ENCODE measurements around the gene SLC6A3. TPM values are rescaled to one million over a fixed set of nuclear protein-coding genes. Genes with fewer than 3 reads are reported as not detected.
"Not testable (repeated sequence)": the region's sequence is repeated elsewhere in the genome, so short reads cannot be mapped to it uniquely, and the experiment has no call there.

The SLC6A3 gene
- polyA plus RNA-seq, 6 donors from 2014 or later: 0.09 TPM; not detected in 5

DNA sequence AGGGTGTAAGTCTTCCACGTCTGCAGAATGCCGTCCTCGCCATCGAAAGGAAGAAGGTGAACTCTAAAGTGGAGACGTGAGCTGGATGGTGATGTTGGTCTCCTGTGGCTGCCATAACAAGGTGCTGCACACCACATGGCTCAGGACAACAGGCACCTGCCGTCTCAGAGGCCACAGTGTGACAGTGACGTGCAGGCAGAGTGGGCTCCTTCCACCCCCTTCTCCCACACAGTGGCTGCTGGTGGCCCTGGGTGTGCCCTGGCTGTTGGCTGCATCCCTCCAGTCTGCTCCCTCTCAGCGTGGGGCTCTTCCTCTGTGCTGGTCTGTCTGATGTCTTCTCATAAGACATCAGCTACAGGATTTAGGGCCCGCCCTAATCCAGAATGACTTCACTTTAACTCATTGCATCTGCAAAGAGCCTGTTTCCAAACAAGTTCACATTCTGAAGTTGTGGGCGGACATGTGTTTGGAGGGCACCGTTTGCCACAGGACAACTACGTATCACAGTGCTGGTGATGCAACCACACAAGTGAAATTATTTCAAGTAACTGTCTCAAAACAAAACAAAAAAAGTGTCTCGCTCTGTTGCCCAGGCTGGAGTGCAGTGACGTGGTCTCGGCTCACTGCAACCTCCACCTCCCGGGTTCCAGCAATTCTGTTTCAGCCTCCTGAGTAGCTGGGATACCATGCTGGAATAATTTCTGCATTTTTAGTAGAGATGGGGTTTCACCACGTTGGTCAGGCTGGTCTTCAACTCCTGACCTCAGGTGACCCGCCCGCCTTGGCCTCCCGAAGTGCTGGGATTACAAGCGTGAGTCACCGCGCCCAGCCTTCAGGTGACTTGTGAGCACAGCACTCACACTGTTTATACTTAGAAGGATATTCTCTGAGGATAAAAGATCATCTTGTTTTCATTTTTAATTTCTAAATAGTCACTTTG, 69.1 kb downstream of the SLC6A3 start:
- peaks cover 0 to 4% (median 0%) of the 10 kb centered on the region in 3 donors for H3K27me3 Mint-ChIP-seq
- ATAC-seq (ENCODE audit: low read depth in 2 of 2) (no peak), DNase-seq (no peak)
- peaks cover 24 to 41% (median 30%) of the 10 kb centered on the region in 3 donors for H3K4me1 Mint-ChIP-seq
- peak overlapping the region in 1 of 6 donors; percentile 16 for H3K27ac Mint-ChIP-seq
- no peaks in the 10 kb centered on the region for H3K36me3 Mint-ChIP-seq
- H3K9me3 Mint-ChIP-seq: peaks cover 0 to 2% (median 0%) of the 10 kb centered on the region in 7 donors
- H3K4me3 Mint-ChIP-seq: no peak overlapping the region

DNA sequence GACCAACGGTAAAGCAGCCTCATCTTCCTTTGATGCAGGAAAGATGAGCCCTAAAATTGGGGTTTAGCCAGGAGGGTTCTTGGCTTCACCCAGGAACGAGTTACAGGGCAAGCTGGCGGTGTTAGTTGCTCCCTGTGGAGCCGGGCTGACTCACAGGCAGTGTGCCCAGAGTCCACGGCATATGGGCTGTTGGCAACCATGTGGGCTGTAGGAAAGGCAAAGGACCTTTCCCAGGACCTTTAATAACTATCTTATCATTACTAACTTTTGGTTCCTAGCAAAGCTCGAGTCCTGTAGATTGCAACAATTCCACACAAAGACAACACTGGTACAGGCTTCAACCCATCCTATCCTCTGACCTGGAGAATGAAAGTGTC, 70.6 kb downstream of the SLC6A3 start:
- ATAC-seq (ENCODE audit: low read depth in 2 of 2) (no peak), DNase-seq (no peak)
- H3K27me3 Mint-ChIP-seq: peaks cover 0 to 4% (median 0%) of the 10 kb centered on the region in 3 donors
- peaks cover 0 to 2% (median 0%) of the 10 kb centered on the region in 7 donors for H3K9me3 Mint-ChIP-seq
- H3K4me3 Mint-ChIP-seq: peak overlapping the region in 2 of 8 donors; percentile 1 to 21
- peaks cover 24 to 37% (median 25%) of the 10 kb centered on the region in 3 donors for H3K4me1 Mint-ChIP-seq
- no peaks in the 10 kb centered on the region for H3K36me3 Mint-ChIP-seq
- H3K27ac Mint-ChIP-seq: no peak overlapping the region

DNA sequence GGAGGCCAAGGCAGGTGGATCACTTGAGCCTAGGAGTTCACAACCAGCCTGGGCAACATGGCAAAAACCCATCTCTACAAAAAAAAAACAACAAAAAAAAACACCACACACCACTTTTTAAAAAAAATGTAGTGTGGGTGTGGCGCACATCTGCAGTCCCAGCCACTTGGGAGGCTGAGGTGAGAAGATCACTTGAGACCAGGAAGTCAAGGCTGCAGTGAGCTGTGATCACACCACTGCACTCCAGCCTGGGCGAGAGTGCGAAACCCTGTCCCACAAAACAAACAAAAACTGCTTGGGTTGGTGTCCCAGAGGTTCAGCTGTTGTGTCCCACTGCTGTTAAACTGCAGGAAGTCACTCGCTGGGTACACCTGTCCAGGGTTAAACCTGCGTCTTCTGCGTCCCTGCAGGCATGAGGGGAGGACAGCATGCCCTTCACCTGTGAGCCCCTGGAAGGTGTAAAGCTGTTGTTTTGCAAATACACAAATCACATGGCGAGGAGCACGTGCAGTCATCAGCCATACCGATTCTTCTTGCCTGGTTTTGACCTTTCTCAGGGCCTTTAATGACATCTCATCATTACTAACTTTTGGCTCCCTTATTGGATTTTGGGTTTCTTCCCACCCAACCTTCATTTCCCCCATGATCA, 71.1 kb downstream of the SLC6A3 start:
- no peaks in the 10 kb centered on the region for H3K36me3 Mint-ChIP-seq
- ATAC-seq (ENCODE audit: low read depth in 2 of 2): no peak
- no peak for DNase-seq
- H3K27me3 Mint-ChIP-seq: peaks cover 0 to 4% (median 0%) of the 10 kb centered on the region in 3 donors
- H3K27ac Mint-ChIP-seq: no peak overlapping the region
- H3K9me3 Mint-ChIP-seq: peaks cover 0 to 2% (median 0%) of the 10 kb centered on the region in 7 donors
- peak overlapping the region in 1 of 8 donors; percentile 21 for H3K4me3 Mint-ChIP-seq
- H3K4me1 Mint-ChIP-seq: peaks cover 24 to 37% (median 25%) of the 10 kb centered on the region in 3 donors

DNA sequence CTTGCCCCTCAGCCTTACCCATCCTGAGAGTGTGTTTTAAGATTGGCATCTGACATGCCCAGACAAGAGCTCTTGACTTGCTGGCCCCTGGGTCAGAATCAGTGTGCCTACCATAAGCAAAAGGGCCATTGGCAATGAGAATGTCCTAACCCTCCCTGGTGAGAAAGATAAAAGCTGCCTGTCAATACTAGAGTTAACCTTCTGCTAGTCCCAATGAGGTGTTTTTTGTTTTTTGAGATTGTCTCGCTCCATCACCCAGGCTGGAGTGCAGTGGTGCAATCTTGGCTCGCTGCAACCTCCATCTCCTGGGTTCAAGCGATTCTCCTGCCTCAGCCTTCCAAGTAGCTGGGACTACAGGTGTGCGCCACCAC, 73.3 kb downstream of the SLC6A3 start:
- Mint-ChIP-seq H3K4me3 (peak overlapping the region in 5 of 8 donors; percentile 6 to 68 (median 16)), H3K27ac (peak overlapping the region in 3 of 6 donors; percentile 41 to 92 (median 88)), H3K4me1 (peaks cover 29 to 50% (median 33%) of the 10 kb centered on the region in 3 donors)
- not testable (repeated sequence) for H3K27me3 Mint-ChIP-seq, H3K9me3 Mint-ChIP-seq, H3K36me3 Mint-ChIP-seq, DNase-seq
- peak; percentile 7 to 11 for ATAC-seq (ENCODE audit: low read depth in 2 of 2)

DNA sequence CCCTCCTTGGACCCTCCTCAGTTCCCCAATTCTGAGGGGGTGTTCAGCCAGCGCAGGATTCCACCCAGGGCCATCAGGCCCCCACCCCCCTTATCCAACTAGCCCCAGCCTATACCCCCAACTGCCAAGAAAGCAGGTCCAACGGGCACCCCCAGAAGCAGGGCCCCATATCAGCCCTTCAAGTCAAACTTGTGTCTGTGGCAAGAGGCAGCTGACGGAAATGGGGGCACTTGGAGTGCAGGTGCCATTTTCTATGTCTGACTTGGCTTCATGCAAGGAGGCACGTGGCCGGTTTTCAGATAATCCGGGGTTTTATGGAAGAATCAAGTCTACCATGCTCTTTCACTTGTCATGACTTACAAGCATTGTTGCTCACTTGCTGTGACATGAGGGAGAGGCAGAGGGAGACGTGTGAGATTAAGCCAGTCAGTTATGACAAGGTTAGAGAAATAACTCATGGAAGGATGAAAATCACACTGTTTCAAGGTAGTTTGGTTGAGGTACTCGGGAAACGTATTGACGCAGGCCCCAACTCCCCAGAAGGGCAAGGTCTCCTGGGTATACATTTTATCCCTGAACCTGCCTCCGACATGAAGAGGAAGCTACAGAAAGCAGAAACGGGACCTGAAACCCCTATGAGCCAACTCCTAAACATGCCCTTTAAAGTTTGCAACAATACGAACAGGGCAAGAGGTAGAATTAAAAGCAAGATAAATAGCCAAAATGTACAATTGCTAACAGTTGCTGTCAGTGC, 73.8 kb downstream of the SLC6A3 start:
- H3K4me3 Mint-ChIP-seq: peak overlapping the region in 5 of 8 donors; percentile 3 to 36 (median 16)
- peak overlapping the region; percentile 3 to 92 (median 80) for H3K27ac Mint-ChIP-seq
- peaks cover 0 to 10% (median 0%) of the 10 kb centered on the region in 3 donors for H3K27me3 Mint-ChIP-seq
- no peaks in the 10 kb centered on the region for H3K9me3 Mint-ChIP-seq
- peak; percentile 84 to 92 for ATAC-seq (ENCODE audit: low read depth in 2 of 2)
- no peaks in the 10 kb centered on the region for H3K36me3 Mint-ChIP-seq
- peaks cover 34 to 56% (median 39%) of the 10 kb centered on the region in 3 donors for H3K4me1 Mint-ChIP-seq
- DNase-seq: peak; percentile 76

DNA sequence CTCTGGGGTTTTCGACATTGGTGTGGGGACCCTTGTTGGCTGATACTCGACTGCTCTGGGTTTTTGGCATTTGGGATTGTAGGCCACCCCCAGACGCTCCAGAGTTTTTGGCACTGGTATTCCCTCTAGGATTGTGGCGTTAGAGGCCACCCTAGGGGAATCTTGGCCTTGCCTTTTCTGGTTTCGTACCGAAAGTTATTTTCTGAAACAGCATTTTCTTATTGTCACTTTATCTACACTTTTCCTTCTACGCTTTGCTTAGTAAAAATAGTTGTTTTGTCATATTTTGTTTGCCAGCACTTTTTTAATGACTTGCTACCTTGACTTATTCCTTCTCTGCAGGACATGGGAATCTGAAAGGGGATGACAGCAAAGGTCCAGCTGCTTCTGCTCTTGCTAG, 75.2 kb downstream of the SLC6A3 start:
- ATAC-seq (ENCODE audit: low read depth in 2 of 2) (no peak), DNase-seq (no peak)
- H3K27ac Mint-ChIP-seq: peak overlapping the region in 1 of 6 donors; percentile 49
- H3K4me1 Mint-ChIP-seq: peaks cover 47 to 69% (median 50%) of the 10 kb centered on the region in 3 donors
- H3K9me3 Mint-ChIP-seq: no peaks in the 10 kb centered on the region
- H3K4me3 Mint-ChIP-seq: no peak overlapping the region
- peaks cover 0 to 13% (median 0%) of the 10 kb centered on the region in 3 donors for H3K27me3 Mint-ChIP-seq
- no peaks in the 10 kb centered on the region for H3K36me3 Mint-ChIP-seq

DNA sequence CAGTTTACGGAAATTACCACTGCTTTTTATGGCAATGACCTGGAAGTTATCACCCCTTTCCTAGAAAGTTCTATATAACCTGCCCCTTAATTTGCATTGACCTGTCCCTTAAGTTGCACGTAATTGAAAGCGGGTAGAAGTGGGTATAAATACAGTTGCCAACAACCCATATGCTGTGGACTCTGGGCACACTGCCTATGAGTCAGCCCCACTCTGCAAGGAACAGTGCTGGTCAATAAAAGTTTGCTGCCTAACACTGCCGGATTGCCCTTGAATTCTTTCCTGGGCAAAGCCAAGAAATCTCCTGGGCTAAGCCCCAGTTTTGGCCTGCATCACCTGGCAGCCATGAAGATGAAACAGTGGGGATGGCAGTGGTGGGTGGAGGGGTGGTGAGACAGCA, 76.5 kb downstream of the SLC6A3 start:
- peaks cover 0 to 13% (median 6%) of the 10 kb centered on the region in 3 donors for H3K27me3 Mint-ChIP-seq
- no peaks in the 10 kb centered on the region for H3K9me3 Mint-ChIP-seq
- peaks cover 49 to 69% (median 55%) of the 10 kb centered on the region in 3 donors for H3K4me1 Mint-ChIP-seq
- DNase-seq: no peak
- no peaks in the 10 kb centered on the region for H3K36me3 Mint-ChIP-seq
- ATAC-seq (ENCODE audit: low read depth in 2 of 2): no peak
- peak overlapping the region in 1 of 6 donors; percentile 50 for H3K27ac Mint-ChIP-seq
- no peak overlapping the region for H3K4me3 Mint-ChIP-seq

DNA sequence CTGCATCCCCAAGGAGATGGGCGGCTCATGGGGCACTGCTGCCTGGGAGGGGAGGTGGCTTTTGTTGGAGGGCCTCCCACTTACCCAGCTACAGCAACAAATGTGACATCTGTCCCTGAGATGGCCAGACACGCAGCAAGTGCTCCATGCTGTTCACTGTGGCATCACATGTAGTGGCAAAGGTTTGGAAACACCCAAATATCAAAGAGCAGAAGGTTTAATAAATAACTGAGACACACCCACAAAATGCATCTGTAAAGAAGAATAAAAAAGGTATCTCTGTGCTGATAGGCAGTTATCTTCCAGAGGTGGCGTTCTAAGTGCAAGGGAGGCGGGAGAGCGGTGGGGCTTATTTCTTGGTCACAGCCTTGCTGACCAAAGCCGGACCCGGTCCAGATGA, 77.0 kb downstream of the SLC6A3 start:
- DNase-seq: no peak
- H3K27ac Mint-ChIP-seq: peak overlapping the region in 4 of 6 donors; percentile 17 to 93 (median 88)
- no peaks in the 10 kb centered on the region for H3K9me3 Mint-ChIP-seq
- peaks cover 47 to 68% (median 55%) of the 10 kb centered on the region in 3 donors for H3K4me1 Mint-ChIP-seq
- no peak overlapping the region for H3K4me3 Mint-ChIP-seq
- ATAC-seq (ENCODE audit: low read depth in 2 of 2): no peak
- H3K27me3 Mint-ChIP-seq: peaks cover 0 to 13% (median 11%) of the 10 kb centered on the region in 3 donors
- H3K36me3 Mint-ChIP-seq: no peaks in the 10 kb centered on the region

DNA sequence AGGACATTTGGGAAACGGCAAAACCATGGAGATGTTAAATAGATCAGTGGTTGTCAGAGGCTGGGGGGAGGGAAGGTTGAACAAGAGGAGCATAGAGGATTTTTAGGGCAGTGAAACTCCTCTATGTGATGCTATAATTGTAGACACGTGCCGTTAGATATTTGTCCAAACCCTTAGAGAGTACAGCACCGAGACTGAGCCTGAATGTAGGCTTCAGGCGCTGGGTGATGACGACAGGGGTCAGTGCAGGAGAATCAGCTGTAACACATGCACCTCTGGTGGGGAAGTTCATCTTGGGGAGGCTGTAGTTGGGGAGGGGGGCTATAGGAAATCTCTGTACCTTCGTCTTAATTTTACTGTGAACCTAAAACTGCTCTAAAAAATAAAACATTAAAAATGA, 78.1 kb downstream of the SLC6A3 start:
- peak; percentile 34 to 55 for ATAC-seq (ENCODE audit: low read depth in 2 of 2)

DNA sequence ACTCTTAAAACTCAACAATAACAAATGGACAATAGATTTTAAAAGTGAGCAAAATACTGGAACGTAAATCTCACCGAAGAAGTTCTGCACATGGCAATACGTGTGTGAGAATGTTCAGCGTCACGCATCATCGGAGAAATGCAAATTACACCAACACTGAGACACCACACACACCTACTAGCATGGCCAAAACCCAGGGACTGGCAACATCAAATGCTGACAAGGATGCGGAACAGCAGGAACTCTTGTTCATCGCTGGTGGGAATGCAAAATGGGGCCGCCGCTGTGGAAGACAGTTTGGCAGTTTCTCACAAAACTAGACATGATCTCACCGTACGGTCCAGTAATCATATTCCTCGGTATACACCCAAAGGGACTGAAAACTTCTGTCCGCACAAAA, 78.7 kb downstream of the SLC6A3 start:
- ATAC-seq (ENCODE audit: low read depth in 2 of 2) (peak; percentile 90 to 91), DNase-seq (peak; percentile 59)
- Mint-ChIP-seq H3K36me3 (no peaks in the 10 kb centered on the region), H3K4me3 (peak overlapping the region in 7 of 8 donors; percentile 6 to 69 (median 42)), H3K27me3 (peaks cover 0 to 16% (median 13%) of the 10 kb centered on the region in 3 donors), H3K4me1 (peaks cover 33 to 52% (median 37%) of the 10 kb centered on the region in 3 donors), H3K9me3 (no peaks in the 10 kb centered on the region), H3K27ac (peak overlapping the region in 5 of 6 donors; percentile 14 to 94 (median 59))

More for the DNA sequence above, 78.1 kb downstream of the SLC6A3 start:
- H3K27me3 Mint-ChIP-seq: peaks cover 0 to 16% (median 13%) of the 10 kb centered on the region in 3 donors
- no peaks in the 10 kb centered on the region for H3K9me3 Mint-ChIP-seq
- peak overlapping the region in 5 of 6 donors; percentile 14 to 94 (median 65) for H3K27ac Mint-ChIP-seq
- H3K4me1 Mint-ChIP-seq: peaks cover 37 to 58% (median 44%) of the 10 kb centered on the region in 3 donors
- peak; percentile 31 for DNase-seq
- H3K36me3 Mint-ChIP-seq: no peaks in the 10 kb centered on the region
- H3K4me3 Mint-ChIP-seq: peak overlapping the region in 4 of 8 donors; percentile 5 to 62 (median 38)

DNA sequence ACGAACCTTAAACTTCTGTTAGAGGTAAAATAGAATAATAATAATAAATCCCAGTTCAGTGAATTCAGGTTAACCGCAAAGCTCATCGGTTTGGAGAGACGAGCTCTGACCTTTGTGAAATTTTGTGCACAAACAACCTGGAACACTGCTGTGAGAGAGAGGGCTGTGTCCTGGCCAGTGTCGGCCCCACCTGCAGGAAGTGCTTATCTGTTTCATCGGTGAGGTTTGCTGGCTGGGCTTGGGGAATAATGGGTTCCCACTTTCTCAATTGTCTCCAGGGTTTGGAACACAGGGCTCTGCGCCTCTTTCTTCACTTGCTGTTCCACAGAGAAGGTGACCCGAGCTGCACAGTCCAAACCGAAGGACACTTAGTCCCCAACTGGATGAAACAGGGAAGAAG, 81.0 kb downstream of the SLC6A3 start:
- no peaks in the 10 kb centered on the region for H3K9me3 Mint-ChIP-seq
- peak overlapping the region in 3 of 8 donors; percentile 11 to 81 (median 39) for H3K4me3 Mint-ChIP-seq
- peaks cover 28 to 51% (median 32%) of the 10 kb centered on the region in 3 donors for H3K4me1 Mint-ChIP-seq
- H3K36me3 Mint-ChIP-seq: no peaks in the 10 kb centered on the region
- ATAC-seq (ENCODE audit: low read depth in 2 of 2): no peak
- H3K27me3 Mint-ChIP-seq: peaks cover 0 to 18% (median 16%) of the 10 kb centered on the region in 3 donors
- no peak for DNase-seq
- H3K27ac Mint-ChIP-seq: peak overlapping the region in 1 of 6 donors; percentile 37

DNA sequence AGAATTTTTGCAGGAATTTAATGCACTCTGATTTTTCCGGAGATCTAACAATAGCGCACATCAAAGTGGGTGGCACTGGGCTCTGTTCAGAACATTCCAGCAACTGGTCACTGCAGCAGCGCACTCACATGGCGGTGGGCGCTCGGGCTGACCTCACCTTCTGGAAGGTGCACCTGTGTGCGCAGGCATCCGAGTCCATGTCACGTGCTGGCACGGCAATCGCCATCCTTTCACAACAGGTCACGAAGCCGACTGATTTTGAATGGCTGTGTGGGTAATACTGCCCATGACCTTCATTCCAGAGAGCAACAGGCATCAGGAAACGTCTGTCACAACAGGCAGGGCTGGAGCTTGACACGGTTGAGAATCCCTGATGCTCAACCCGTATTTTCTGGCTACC, 81.7 kb downstream of the SLC6A3 start:
- Mint-ChIP-seq H3K9me3 (no peaks in the 10 kb centered on the region), H3K4me3 (peak overlapping the region in 1 of 8 donors; percentile 5), H3K27ac (no peak overlapping the region), H3K27me3 (peaks cover 0 to 18% (median 16%) of the 10 kb centered on the region in 3 donors), H3K4me1 (peaks cover 25 to 45% (median 32%) of the 10 kb centered on the region in 3 donors), H3K36me3 (no peaks in the 10 kb centered on the region)
- no peak for ATAC-seq (ENCODE audit: low read depth in 2 of 2)
- no peak for DNase-seq

Measured in naive B cell (primary cell).